Activated naive CD8-positive, alpha-beta T cell treated with anti-CD3 and anti-CD28 coated beads for 36 hours (primary cell): ENCODE data around the gene CAMLG. TPM values are rescaled to one million over a fixed set of nuclear protein-coding genes. Genes with fewer than 3 reads are reported as not detected.

Experiments
- DNase-seq: peaks from one replicate; pipeline ENCODE4 v3.0.0; 2021
- H3K27ac Mint-ChIP-seq: one replicate; pipeline ENCODE4 v1.8.0; 2022; ENCODE audit warnings: mild to moderate bottlenecking, moderate library complexity, mixed read lengths
- H3K27me3 Mint-ChIP-seq: one replicate; pipeline ENCODE4 v1.8.0; 2022; ENCODE audit warnings: mild to moderate bottlenecking, mixed read lengths
- H3K36me3 Mint-ChIP-seq: one replicate; pipeline ENCODE4 v1.8.0; 2021; ENCODE audit warnings: mild to moderate bottlenecking, mixed read lengths
- H3K4me1 Mint-ChIP-seq: one replicate; pipeline ENCODE4 v1.8.0; 2021; ENCODE audit warnings: mixed read lengths
- H3K4me3 Mint-ChIP-seq: one replicate; pipeline ENCODE4 v1.8.0; 2022; ENCODE audit warnings: mild to moderate bottlenecking, moderate library complexity, mixed read lengths
- H3K9me3 Mint-ChIP-seq: one replicate; pipeline ENCODE4 v1.8.0; 2022; ENCODE audit warnings: mixed read lengths
- total RNA-seq, 2 experiments: library from RNA; stranded (reverse); gene quantifications; one replicate each; pipeline ENCODE4 v1.2.3, GENCODE V29; 2021

Gene CAMLG
- total RNA-seq, 2 experiments from 2014 or later, result 28.2 to 28.4 TPM

DNA sequence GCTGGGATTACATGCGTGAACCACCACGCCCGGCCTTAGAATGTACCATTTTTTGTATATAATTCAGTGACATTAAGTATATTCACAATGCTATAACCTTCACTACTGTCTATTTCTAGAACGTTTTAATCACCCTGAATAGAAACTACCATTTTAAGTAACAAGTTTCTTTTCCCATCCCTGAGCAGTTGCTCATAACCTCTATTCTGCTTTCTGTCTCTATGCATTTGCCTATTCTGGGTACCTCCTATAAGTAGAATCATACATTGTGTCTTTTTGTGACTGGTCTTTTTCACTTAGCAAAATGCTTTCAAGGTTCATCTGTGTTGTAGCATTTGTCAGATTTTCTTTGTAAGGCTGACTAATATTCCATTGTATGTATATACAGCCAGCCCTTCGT is 60.1 kb downstream of the CAMLG start:
- no peaks in the 10 kb centered on the region for H3K4me1 Mint-ChIP-seq
- peaks cover 18% of the 10 kb centered on the region for H3K36me3 Mint-ChIP-seq
- no peak for DNase-seq
- no peak overlapping the region for H3K27ac Mint-ChIP-seq
- no peaks in the 10 kb centered on the region for H3K9me3 Mint-ChIP-seq
- H3K4me3 Mint-ChIP-seq, result no peak overlapping the region
- no peaks in the 10 kb centered on the region for H3K27me3 Mint-ChIP-seq

Other genes starting within 250 kb of the CAMLG start
- 10 to 100 TPM; 80.2 to 80.3 TPM for gene JADE2, start 212.9 kb upstream of the CAMLG start, total RNA-seq
- 10 to 100 TPM; 50.0 to 54.2 TPM for gene SAR1B, start 105.7 kb upstream of the CAMLG start, total RNA-seq
- gene SEC24A, start 89.8 kb upstream of the CAMLG start, total RNA-seq, result 10 to 100 TPM; 22.6 to 24.2 TPM
- 10 to 100 TPM; 77.2 to 78.3 TPM for gene DDX46, start 20.2 kb downstream of the CAMLG start, total RNA-seq
- gene C5orf24, start 107.4 kb downstream of the CAMLG start, total RNA-seq, result 10 to 100 TPM; 24.1 to 30.5 TPM
- gene TXNDC15, start 135.8 kb downstream of the CAMLG start, total RNA-seq, result 10 to 100 TPM; 27.2 to 29.4 TPM
- 10 to 100 TPM in 1 of 2 experiments, 1 to 10 TPM in 1; 7.6 to 10.4 TPM for gene PCBD2, start 166.6 kb downstream of the CAMLG start, total RNA-seq
- gene CATSPER3, start 229.4 kb downstream of the CAMLG start, total RNA-seq, result under 1 TPM; 0.39 to 0.46 TPM